OCI-LY7 (cell line): ENCODE measurements around the gene PAPOLG. TPM values are rescaled to one million over a fixed set of nuclear protein-coding genes. Genes with fewer than 3 reads are reported as not detected.

Experiments used
- BruUV-seq: library from RNA; stranded (reverse); fragments of 400-500 nt; replicated peaks from 2 replicates; lab custom pipeline; 2021; lab: Mats Ljungman, UMichigan
- CTCF ChIA-PET: fragments of 300-600 bp; sonication (Branson Sonifier 250); formaldehyde crosslinking; loops from one replicate; lab custom pipeline; 2022; ENCODE audit warnings: antibody characterized with exemption; ENCODE audit not compliant: unreplicated experiment; lab: Charles Lee
- POLR2A ChIA-PET: fragments of 300-600 bp; sonication (Branson Sonifier 250); formaldehyde crosslinking; loops from one replicate; lab custom pipeline; 2022; ENCODE audit warnings: antibody characterized with exemption; lab: Charles Lee
- DNase-seq: peaks from one replicate; pipeline ENCODE4 v3.0.0-alpha.2; 2015; ENCODE audit warnings: low spot score
- H2AFZ ChIP-seq: fragments of 200-600 bp; sonication (generic), shearing (Covaris generic); 2 replicates; pipeline ENCODE4 v1.6.1; 2014; ENCODE audit warnings: mild to moderate bottlenecking, antibody characterized with exemption, low read length, moderate library complexity
- H3K27ac ChIP-seq: fragments of 200-600 bp; sonication (generic); 2 replicates; pipeline ENCODE4 v1.5.1; 2014; ENCODE audit warnings: mixed run types, low read depth, mild to moderate bottlenecking, moderate library complexity, low read length, inconsistent platforms; ENCODE audit not compliant: poor library complexity, severe bottlenecking
- H3K36me3 ChIP-seq: fragments of 200-600 bp; sonication (generic); 2 replicates; pipeline ENCODE4 v1.6.1; 2014; ENCODE audit warnings: mild to moderate bottlenecking, antibody characterized with exemption, low read length, moderate library complexity, mixed read lengths; ENCODE audit not compliant: insufficient read depth
- H3K4me1 ChIP-seq: fragments of 200-600 bp; sonication (generic); 2 replicates; pipeline ENCODE4 v1.5.1; 2014; ENCODE audit warnings: mild to moderate bottlenecking, low read length; ENCODE audit not compliant: insufficient read depth, poor library complexity, severe bottlenecking
- H3K4me2 ChIP-seq: fragments of 200-600 bp; sonication (generic); 2 replicates; pipeline ENCODE4 v1.6.1; 2014; ENCODE audit warnings: mild to moderate bottlenecking, low read length
- H3K4me3 ChIP-seq: fragments of 200-600 bp; sonication (generic); 2 replicates; pipeline ENCODE4 v1.5.1; 2014; ENCODE audit warnings: mild to moderate bottlenecking, low read depth, low read length; ENCODE audit not compliant: poor library complexity, severe bottlenecking
- H3K79me2 ChIP-seq: fragments of 200-600 bp; sonication (generic); 2 replicates; pipeline ENCODE4 v1.6.1; 2016; ENCODE audit warnings: low read depth, mild to moderate bottlenecking, low read length, moderate library complexity, mixed read lengths; ENCODE audit not compliant: insufficient read depth
- H3K9me2 ChIP-seq: fragments of 200-600 bp; sonication (generic); 2 replicates; pipeline ENCODE4 v1.6.1; 2016; ENCODE audit warnings: mild to moderate bottlenecking, low read length, mixed read lengths; ENCODE audit not compliant: insufficient read depth
- H3K9me3 ChIP-seq: fragments of 200-600 bp; sonication (generic); 2 replicates; pipeline ENCODE4 v1.6.1; 2014; ENCODE audit warnings: mild to moderate bottlenecking, mixed run types, low read length, mixed read lengths
- H4K20me1 ChIP-seq: fragments of 200-600 bp; sonication (generic); 2 replicates; pipeline ENCODE4 v1.6.1; 2014; ENCODE audit warnings: mild to moderate bottlenecking, antibody characterized with exemption, low read length, moderate library complexity, mixed read lengths; ENCODE audit not compliant: insufficient read depth
- EZH2phosphoT487 ChIP-seq: fragments of 200-600 bp; sonication (generic); IDR thresholded peaks from 2 replicates; pipeline ENCODE4 v1.6.1; 2018; ENCODE audit warnings: low read depth, borderline replicate concordance, mild to moderate bottlenecking, mixed run types, antibody characterized with exemption, low read length, moderate library complexity, mixed read lengths
- intact Hi-C: fragments of 100-400 bp; cut with micrococcal nuclease; formaldehyde crosslinking; loops from one replicate; pipeline ENCODE4 v1.10.0; 2022; ENCODE audit not compliant: unreplicated experiment
- total RNA-seq, 2 experiments: library from RNA; depleted of rRNA in 1 of 2; stranded (reverse); fragments of >200 nt in 1 of 2; shearing (Covaris generic) in 1 of 2; gene quantifications; 2 replicates each; pipeline ENCODE4 v1.2.3, GENCODE V29; 2014 to 2022
- TF ChIP-seq, protein P1 (sequence below): fragments of 200-600 bp; sonication (generic); conservative IDR thresholded peaks from 2 replicates; pipeline ENCODE4 v1.5.1; 2014; ENCODE audit warnings: mild to moderate bottlenecking, antibody characterized with exemption, low read length, moderate library complexity, mixed read lengths

Gene PAPOLG
- total RNA-seq, 2 experiments from 2014 or later: 14.6 to 15.0 TPM

DNA sequence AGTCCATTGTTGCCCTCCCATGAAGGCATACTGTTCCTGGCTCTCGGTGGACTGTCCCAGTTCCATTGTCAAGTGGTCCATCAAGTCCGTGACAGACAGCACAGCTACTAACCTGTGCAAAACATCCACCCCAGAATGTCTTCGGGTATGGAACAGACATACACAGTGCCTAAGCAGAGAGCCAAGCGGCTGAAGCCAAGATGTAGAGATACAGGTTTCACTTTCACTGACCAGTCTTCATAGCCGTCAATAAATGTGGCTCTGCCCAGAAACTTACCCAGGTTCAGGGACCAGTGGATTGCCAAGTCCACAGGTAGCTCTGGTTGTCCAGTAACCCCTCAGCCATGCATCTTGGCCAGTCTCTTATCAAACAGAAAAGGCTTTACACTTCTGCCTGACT is 10.7 kb upstream of the PAPOLG start:
- Histone ChIP-seq H3K4me1 (no peaks in the 10 kb centered on the region), H2AFZ (no peak overlapping the region), H3K36me3 (no peaks in the 10 kb centered on the region), H4K20me1 (no peaks in the 10 kb centered on the region), H3K79me2 (no peaks in the 10 kb centered on the region), H3K27ac (no peak overlapping the region), H3K4me2 (no peak overlapping the region), H3K4me3 (no peak overlapping the region), H3K9me2 (no peaks in the 10 kb centered on the region), H3K9me3 (no peaks in the 10 kb centered on the region)
- ChIA-PET CTCF (no interaction called here), POLR2A (no interaction called here)
- intact Hi-C loops: no loop called here
- DNase-seq: no peak
- no peak for TF ChIP-seq EZH2phosphoT487
- TF ChIP-seq, protein P1, sequence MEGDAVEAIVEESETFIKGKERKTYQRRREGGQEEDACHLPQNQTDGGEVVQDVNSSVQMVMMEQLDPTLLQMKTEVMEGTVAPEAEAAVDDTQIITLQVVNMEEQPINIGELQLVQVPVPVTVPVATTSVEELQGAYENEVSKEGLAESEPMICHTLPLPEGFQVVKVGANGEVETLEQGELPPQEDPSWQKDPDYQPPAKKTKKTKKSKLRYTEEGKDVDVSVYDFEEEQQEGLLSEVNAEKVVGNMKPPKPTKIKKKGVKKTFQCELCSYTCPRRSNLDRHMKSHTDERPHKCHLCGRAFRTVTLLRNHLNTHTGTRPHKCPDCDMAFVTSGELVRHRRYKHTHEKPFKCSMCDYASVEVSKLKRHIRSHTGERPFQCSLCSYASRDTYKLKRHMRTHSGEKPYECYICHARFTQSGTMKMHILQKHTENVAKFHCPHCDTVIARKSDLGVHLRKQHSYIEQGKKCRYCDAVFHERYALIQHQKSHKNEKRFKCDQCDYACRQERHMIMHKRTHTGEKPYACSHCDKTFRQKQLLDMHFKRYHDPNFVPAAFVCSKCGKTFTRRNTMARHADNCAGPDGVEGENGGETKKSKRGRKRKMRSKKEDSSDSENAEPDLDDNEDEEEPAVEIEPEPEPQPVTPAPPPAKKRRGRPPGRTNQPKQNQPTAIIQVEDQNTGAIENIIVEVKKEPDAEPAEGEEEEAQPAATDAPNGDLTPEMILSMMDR: no peak
- BruUV-seq: no TSS peak

DNA sequence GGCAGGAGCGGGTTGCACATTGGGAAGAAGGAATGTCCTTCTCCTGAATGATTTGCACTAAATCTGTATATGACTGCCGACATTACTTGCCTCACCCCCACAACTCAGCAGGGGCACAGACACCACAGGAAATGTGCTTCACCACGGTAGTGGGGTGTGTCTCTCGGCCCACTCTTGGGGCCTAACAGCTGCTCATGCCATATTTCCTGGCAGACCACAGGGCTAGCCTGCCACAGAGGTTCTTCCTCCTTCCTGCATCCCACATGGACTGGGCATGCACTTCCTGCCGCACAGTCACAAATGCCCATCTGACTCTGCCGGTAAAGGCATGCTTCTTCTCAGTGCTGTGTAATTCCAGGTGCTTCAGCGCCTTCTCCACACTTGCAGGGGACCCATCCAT is 10.3 kb upstream of the PAPOLG start:
- no peak overlapping the region for H2AFZ ChIP-seq

DNA sequence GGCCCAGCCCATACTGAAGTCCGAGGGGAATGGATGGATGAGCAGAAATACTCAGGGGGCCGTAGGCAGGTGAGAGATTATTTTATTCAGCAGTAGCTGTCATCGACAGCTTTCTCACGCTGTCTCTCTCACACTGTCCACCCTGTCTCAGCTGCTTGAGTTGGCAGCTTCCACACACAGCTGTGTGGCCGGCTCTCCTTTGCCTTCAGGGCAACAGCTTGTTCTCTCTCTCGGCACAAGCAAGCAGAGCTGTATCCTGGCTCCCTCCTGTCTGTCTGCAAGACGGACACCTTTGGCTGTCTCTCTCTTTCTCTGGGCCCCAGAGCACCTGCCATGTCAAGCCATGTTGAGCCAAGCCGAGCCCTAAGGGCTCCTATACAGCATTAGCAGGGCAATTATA is 9.8 kb upstream of the PAPOLG start:
- no peak overlapping the region for H3K4me2 ChIP-seq

More for the DNA sequence above, 10.3 kb upstream of the PAPOLG start:
- TF ChIP-seq, protein P1: no peak
- TF ChIP-seq EZH2phosphoT487: no peak
- no peak overlapping the region for H3K4me2 ChIP-seq
- no peak overlapping the region for H3K27ac ChIP-seq
- H3K4me1 ChIP-seq: no peaks in the 10 kb centered on the region
- no peak overlapping the region for H3K4me3 ChIP-seq
- CTCF ChIA-PET: no interaction called here
- H3K36me3 ChIP-seq: no peaks in the 10 kb centered on the region
- no TSS peak for BruUV-seq
- DNase-seq: no peak
- H3K9me2 ChIP-seq: no peaks in the 10 kb centered on the region
- H3K9me3 ChIP-seq: no peaks in the 10 kb centered on the region
- no peaks in the 10 kb centered on the region for H4K20me1 ChIP-seq
- H3K79me2 ChIP-seq: no peaks in the 10 kb centered on the region
- intact Hi-C loops: no loop called here
- POLR2A ChIA-PET: interaction anchor here (2.5 kb wide), 1 partner anchor 10 kb away, joined by 9 read pairs; the partner anchor contains the start of gene PAPOLG

More for the DNA sequence above, 9.8 kb upstream of the PAPOLG start:
- Histone ChIP-seq H3K79me2 (no peaks in the 10 kb centered on the region), H3K4me1 (no peaks in the 10 kb centered on the region), H3K36me3 (no peaks in the 10 kb centered on the region), H3K9me3 (no peaks in the 10 kb centered on the region), H3K27ac (no peak overlapping the region), H2AFZ (no peak overlapping the region), H3K9me2 (no peaks in the 10 kb centered on the region), H3K4me3 (no peak overlapping the region), H4K20me1 (no peaks in the 10 kb centered on the region)
- CTCF ChIA-PET: no interaction called here
- no peak for DNase-seq
- TF ChIP-seq, protein P1: no peak
- TF ChIP-seq EZH2phosphoT487: no peak
- BruUV-seq: no TSS peak
- POLR2A ChIA-PET: interaction anchor here (2.5 kb wide), 1 partner anchor 10 kb away, joined by 9 read pairs; the partner anchor contains the start of gene PAPOLG
- intact Hi-C loops: no loop called here
